PC-9 (cell line): ENCODE measurements around the gene PERCC1.

Experiments
- CTCF ChIP-seq: fragments of 200-600 bp; sonication (generic); conservative IDR thresholded peaks from 2 replicates; pipeline ENCODE4 v1.6.1; 2017; ENCODE audit warnings: mixed run types, antibody characterized with exemption, mild to moderate bottlenecking, moderate library complexity
- EZH2 ChIP-seq: fragments of 200-600 bp; sonication (generic); IDR thresholded peaks from 2 replicates; pipeline ENCODE4 v1.8.0; 2017; ENCODE audit warnings: antibody characterized with exemption, low read depth

GRCh38 chr16:1458336-1458976 is 27.6 kb downstream of the PERCC1 start:
- no peak for TF ChIP-seq CTCF
- TF ChIP-seq EZH2: no peak
